Astrocyte (in vitro differentiated cells and primary cell): Measurements from ENCODE around the gene SLC6A19. TPM values are rescaled to one million over a fixed set of nuclear protein-coding genes. Genes with fewer than 3 reads are reported as not detected.

Source experiments
- DNase-seq: peaks from one replicate; pipeline ENCODE4 v3.0.0-alpha.2; 2010; ENCODE audit warnings: low read depth
- FAIRE-seq: peaks from 2 replicates; lab custom pipeline; 2011; peaks lifted over from hg19 to GRCh38; lab: Jason Lieb, UNC
- H2AFZ ChIP-seq: 2 replicates; pipeline ENCODE4 v1.6.0; 2012; ENCODE audit warnings: low read depth, low read length, inconsistent platforms
- H3K27ac ChIP-seq: 2 replicates; pipeline ENCODE4 v1.5.1; 2011; ENCODE audit warnings: low read depth, low read length, inconsistent platforms
- H3K27me3 ChIP-seq: 2 replicates; pipeline ENCODE4 v1.6.0; 2011; ENCODE audit warnings: low read length, inconsistent platforms; ENCODE audit not compliant: insufficient read depth
- H3K36me3 ChIP-seq: 2 replicates; pipeline ENCODE4 v1.5.1; 2011; ENCODE audit warnings: low read length, inconsistent platforms; ENCODE audit not compliant: insufficient read depth
- H3K4me1 ChIP-seq: 2 replicates; pipeline ENCODE4 v1.5.1; 2011; ENCODE audit warnings: low read length, inconsistent platforms; ENCODE audit not compliant: insufficient read depth
- H3K4me2 ChIP-seq: 2 replicates; pipeline ENCODE4 v1.6.0; 2012; ENCODE audit warnings: low read length, inconsistent platforms
- H3K4me3 ChIP-seq: 2 replicates; pipeline ENCODE4 v1.5.1; 2011; ENCODE audit warnings: low read depth, mild to moderate bottlenecking, low read length, inconsistent platforms; ENCODE audit not compliant: insufficient read depth
- H3K79me2 ChIP-seq: 2 replicates; pipeline ENCODE4 v1.6.0; 2012; ENCODE audit warnings: mild to moderate bottlenecking, low read length, inconsistent platforms; ENCODE audit not compliant: insufficient read depth
- H3K9ac ChIP-seq: 2 replicates; pipeline ENCODE4 v1.6.0; 2012; ENCODE audit warnings: mild to moderate bottlenecking, low read length, inconsistent platforms
- H3K9me3 ChIP-seq: 2 replicates; pipeline ENCODE4 v1.5.1; 2012; ENCODE audit warnings: low read depth, mild to moderate bottlenecking, low read length, inconsistent platforms; ENCODE audit not compliant: insufficient read depth
- H4K20me1 ChIP-seq: 2 replicates; pipeline ENCODE4 v1.6.0; 2012; ENCODE audit warnings: low read length, inconsistent platforms; ENCODE audit not compliant: insufficient read depth
- H3K27ac Mint-ChIP-seq: one replicate; pipeline ENCODE4 v1.8.0; 2021; ENCODE audit warnings: mild to moderate bottlenecking, mixed read lengths; ENCODE audit not compliant: unreplicated experiment
- H3K27me3 Mint-ChIP-seq: one replicate; pipeline ENCODE4 v1.8.0; 2021; ENCODE audit warnings: low read depth, mixed read lengths; ENCODE audit not compliant: unreplicated experiment
- H3K36me3 Mint-ChIP-seq: one replicate; pipeline ENCODE4 v1.8.0; 2021; ENCODE audit warnings: low read depth, mixed read lengths; ENCODE audit not compliant: unreplicated experiment
- H3K4me1 Mint-ChIP-seq: one replicate; pipeline ENCODE4 v1.8.0; 2021; ENCODE audit warnings: low read depth, mixed read lengths; ENCODE audit not compliant: unreplicated experiment
- H3K4me3 Mint-ChIP-seq: one replicate; pipeline ENCODE4 v1.8.0; 2021; ENCODE audit warnings: mild to moderate bottlenecking, moderate library complexity, mixed read lengths; ENCODE audit not compliant: unreplicated experiment
- H3K9me3 Mint-ChIP-seq: one replicate; pipeline ENCODE4 v1.8.0; 2021; ENCODE audit warnings: mild to moderate bottlenecking, mixed read lengths; ENCODE audit not compliant: unreplicated experiment
- CTCF ChIP-seq: IDR thresholded peaks from 2 replicates; pipeline ENCODE4 v1.5.1; 2011; ENCODE audit warnings: low read depth, mild to moderate bottlenecking, inconsistent platforms, low read length, moderate library complexity; ENCODE audit not compliant: insufficient read depth
- EZH2 ChIP-seq: IDR thresholded peaks from 2 replicates; pipeline ENCODE4 v1.6.1; 2012; ENCODE audit warnings: mild to moderate bottlenecking, low read length, inconsistent platforms; ENCODE audit not compliant: insufficient read depth
- total RNA-seq: library from RNA; stranded (reverse); gene quantifications from 2 replicates; pipeline ENCODE4 v1.2.1, GENCODE V29; 2021

SLC6A19 gene
- total RNA-seq, 1 donor from 2014 or later, result not detected

- DNase-seq, result no peak
- no peaks in the 10 kb centered on the region for H3K9me3 Mint-ChIP-seq
- Histone ChIP-seq H2AFZ (no peak overlapping the region), H3K79me2 (no peaks in the 10 kb centered on the region), H3K4me2 (no peak overlapping the region), H3K27me3 (peaks cover 8% of the 10 kb centered on the region), H3K4me3 (no peak overlapping the region), H3K36me3 (no peaks in the 10 kb centered on the region), H3K27ac (no peak overlapping the region), H3K9ac (no peak overlapping the region), H3K9me3 (no peaks in the 10 kb centered on the region), H3K4me1 (no peaks in the 10 kb centered on the region), H4K20me1 (no peaks in the 10 kb centered on the region)
- H3K36me3 Mint-ChIP-seq, result no peaks in the 10 kb centered on the region
- H3K4me3 Mint-ChIP-seq, result no peak overlapping the region
- peaks cover 5% of the 10 kb centered on the region for H3K4me1 Mint-ChIP-seq
- TF ChIP-seq CTCF, result no peak
- TF ChIP-seq EZH2, result no peak
- H3K27ac Mint-ChIP-seq, result no peak overlapping the region
- no peak for FAIRE-seq
- H3K27me3 Mint-ChIP-seq, result peaks cover 33% of the 10 kb centered on the region
Measured at GRCh38 chr5:1202798-1203185, 1.4 kb downstream of the SLC6A19 start.

GRCh38 chr5:1203311-1203967 lies 2.0 kb downstream of the SLC6A19 start:
- peaks cover 5% of the 10 kb centered on the region for H3K4me1 Mint-ChIP-seq
- H3K27me3 Mint-ChIP-seq, result peaks cover 37% of the 10 kb centered on the region
- no peaks in the 10 kb centered on the region for H3K9me3 Mint-ChIP-seq
- Histone ChIP-seq H3K36me3 (no peaks in the 10 kb centered on the region), H3K9ac (no peak overlapping the region), H3K4me2 (no peak overlapping the region), H3K9me3 (no peaks in the 10 kb centered on the region), H3K4me1 (no peaks in the 10 kb centered on the region), H2AFZ (no peak overlapping the region), H3K27ac (no peak overlapping the region), H3K4me3 (no peak overlapping the region), H3K79me2 (no peaks in the 10 kb centered on the region), H4K20me1 (no peaks in the 10 kb centered on the region), H3K27me3 (peaks cover 8% of the 10 kb centered on the region)
- H3K36me3 Mint-ChIP-seq, result no peaks in the 10 kb centered on the region
- DNase-seq, result no peak
- TF ChIP-seq CTCF (no peak), EZH2 (no peak)
- no peak overlapping the region for H3K4me3 Mint-ChIP-seq
- no peak overlapping the region for H3K27ac Mint-ChIP-seq
- FAIRE-seq, result no peak

GRCh38 chr5:1203968-1204692 lies 2.7 kb downstream of the SLC6A19 start:
- Histone ChIP-seq H3K27me3 (peaks cover 6% of the 10 kb centered on the region), H3K4me3 (no peak overlapping the region), H3K27ac (no peak overlapping the region), H3K4me1 (no peaks in the 10 kb centered on the region), H3K9ac (no peak overlapping the region), H3K36me3 (no peaks in the 10 kb centered on the region), H3K4me2 (no peak overlapping the region), H4K20me1 (no peaks in the 10 kb centered on the region), H2AFZ (no peak overlapping the region), H3K79me2 (no peaks in the 10 kb centered on the region), H3K9me3 (no peaks in the 10 kb centered on the region)
- Mint-ChIP-seq H3K4me3 (no peak overlapping the region), H3K9me3 (no peaks in the 10 kb centered on the region), H3K4me1 (peaks cover 5% of the 10 kb centered on the region), H3K36me3 (no peaks in the 10 kb centered on the region), H3K27ac (no peak overlapping the region), H3K27me3 (peaks cover 37% of the 10 kb centered on the region)
- DNase-seq (no peak), FAIRE-seq (no peak)
- TF ChIP-seq EZH2, result no peak
- TF ChIP-seq CTCF, result no peak
